ENCODE data around the gene TMEM31.
A peak's percentile ranks its signal among the peaks of the same experiment; 100 is the strongest.

Gene TMEM31

GRCh38 chrX:103710609-103711008 is at the start of gene TMEM31:
TMEM31 (plus strand) TSS chrX:103710909; CDS start chrX:103712259, 1,350 bp downstream.
- DNase-seq = no peak

GRCh38 chrX:103663981-103664762 is 46.5 kb upstream of the TMEM31 start:
- no peak for DNase-seq

- no peak for DNase-seq
Observed at GRCh38 chrX:103666202-103667107, 44.3 kb upstream of the TMEM31 start.

- DNase-seq = no peak
Observed at GRCh38 chrX:103669745-103670144, 41.0 kb upstream of the TMEM31 start.

GRCh38 chrX:103674531-103675454 is 35.9 kb upstream of the TMEM31 start:
- DNase-seq = no peak

GRCh38 chrX:103678199-103678993 is 32.3 kb upstream of the TMEM31 start:
- no peak for DNase-seq

GRCh38 chrX:103681443-103681842 is 29.3 kb upstream of the TMEM31 start:
- DNase-seq = no peak

- no peak for DNase-seq
Observed at GRCh38 chrX:103685396-103685795, 25.3 kb upstream of the TMEM31 start.

- peak; percentile 60 to 68 for DNase-seq
Observed at GRCh38 chrX:103686199-103687072, 24.3 kb upstream of the TMEM31 start, which contains the start of gene MORF4L2. MORF4L2 (minus strand) TSS chrX:103686699; CDS start chrX:103677027, 9,672 bp downstream.

GRCh38 chrX:103687073-103687695 is 23.5 kb upstream of the TMEM31 start:
- DNase-seq = peak; percentile 69 to 73

GRCh38 chrX:103687696-103688201 is 23.0 kb upstream of the TMEM31 start:
- DNase-seq = peak; percentile 39 to 41

- DNase-seq = no peak
Observed at GRCh38 chrX:103688946-103689345, 21.8 kb upstream of the TMEM31 start.

GRCh38 chrX:103691059-103691458 is 19.6 kb upstream of the TMEM31 start:
- DNase-seq = no peak

GRCh38 chrX:103697687-103698086 is 13.0 kb upstream of the TMEM31 start:
- no peak for DNase-seq

- no peak for DNase-seq
Observed at GRCh38 chrX:103699243-103699642, 11.5 kb upstream of the TMEM31 start.

GRCh38 chrX:103704863-103705262 is 5.8 kb upstream of the TMEM31 start:
- DNase-seq = no peak

GRCh38 chrX:103716962-103717361 is 6.3 kb downstream of the TMEM31 start:
- no peak for DNase-seq

GRCh38 chrX:103718120-103718519 is 7.4 kb downstream of the TMEM31 start:
- DNase-seq = no peak

- no peak for DNase-seq
Observed at GRCh38 chrX:103722505-103722904, 11.8 kb downstream of the TMEM31 start.

GRCh38 chrX:103726477-103726876 is 15.8 kb downstream of the TMEM31 start:
- DNase-seq = no peak

Measured in stimulated activated CD4-positive, alpha-beta T cell treated with anti-CD3 and anti-CD28 coated beads, Interleukin-2, amount 100 ng/mL, for 48 hours (primary cell).